Measurements from ENCODE around the gene DVL2. TPM values are rescaled to one million over a fixed set of nuclear protein-coding genes. Genes with fewer than 3 reads are reported as not detected.

The DVL2 gene
- total and polyA plus RNA-seq, 8 donors = 12.1 to 114 (median 17.4) TPM

- Histone ChIP-seq H3K9me3 (no peaks in the 10 kb centered on the region), H3K4me3 (no peak overlapping the region), H3K36me3 (peaks cover 25 to 50% (median 47%) of the 10 kb centered on the region in 4 donors), H3K27me3 (peaks cover 10 to 52% (median 46%) of the 10 kb centered on the region in 3 donors), H3K27ac (no peak overlapping the region), H3K4me1 (peaks cover 31 to 51% (median 40%) of the 10 kb centered on the region in 4 donors)
- 70 to 91% (median 79%) methylated on average over 2 to 4 of the region's 4 CpGs for WGBS, 5 donors
- DNase-seq = no peak
- intact Hi-C loops (cut with DNase I; ENCODE audit: low total_unique reads) = no loop called here
- no peak for TF ChIP-seq POLR2AphosphoS5 (IDR thresholded peaks at IDR 0.05)
- TF ChIP-seq CTCF (IDR thresholded peaks at IDR 0.05) = no peak
- no peak for TF ChIP-seq POLR2A (IDR thresholded peaks at IDR 0.05)
These were observed 25.8 kb upstream of the DVL2 start for GRCh38 chr17:7260151-7260550.

GRCh38 chr17:7259555-7259889 is 25.2 kb upstream of the DVL2 start:
- TF ChIP-seq CTCF (IDR thresholded peaks at IDR 0.05) = no peak
- no peak for TF ChIP-seq EP300 (IDR thresholded peaks at IDR 0.05)
- no peak for TF ChIP-seq POLR2AphosphoS5 (IDR thresholded peaks at IDR 0.05)
- TF ChIP-seq POLR2A (IDR thresholded peaks at IDR 0.05) = no peak
- intact Hi-C loops (cut with DNase I; ENCODE audit: low total_unique reads) = no loop called here
- peaks cover 30 to 56% (median 54%) of the 10 kb centered on the region in 4 donors for H3K36me3 ChIP-seq
- H3K27ac ChIP-seq = no peak overlapping the region
- DNase-seq = no peak
- H3K27me3 ChIP-seq = peaks cover 10 to 46% (median 43%) of the 10 kb centered on the region in 3 donors
- H3K9me3 ChIP-seq = no peaks in the 10 kb centered on the region
- H3K4me1 ChIP-seq = peaks cover 31 to 51% (median 39%) of the 10 kb centered on the region in 4 donors
- no peak overlapping the region for H3K4me3 ChIP-seq
- 90 to 99% (median 95%) methylated on average over 6 of the region's 6 CpGs for WGBS, 5 donors

- TF ChIP-seq EP300 (IDR thresholded peaks at IDR 0.05) (no peak), CTCF (IDR thresholded peaks at IDR 0.05) (no peak), POLR2AphosphoS5 (IDR thresholded peaks at IDR 0.05) (no peak), POLR2A (IDR thresholded peaks at IDR 0.05) (no peak)
- Histone ChIP-seq H3K36me3 (peaks cover 30 to 62% (median 59%) of the 10 kb centered on the region in 4 donors), H3K27me3 (peaks cover 10 to 40% (median 37%) of the 10 kb centered on the region in 3 donors), H3K27ac (no peak overlapping the region), H3K9me3 (no peaks in the 10 kb centered on the region), H3K4me3 (no peak overlapping the region), H3K4me1 (peaks cover 31 to 53% (median 36%) of the 10 kb centered on the region in 4 donors)
- 69 to 87% (median 85%) methylated on average over 6 to 7 of the region's 7 CpGs for WGBS, 5 donors
- DNase-seq = peak in 1 of 2 donors; percentile 60
- intact Hi-C loops (cut with DNase I; ENCODE audit: low total_unique reads) = no loop called here
These were observed 24.6 kb upstream of the DVL2 start for GRCh38 chr17:7258731-7259554.

GRCh38 chr17:7256766-7257456 is 22.6 kb upstream of the DVL2 start:
- Histone ChIP-seq H3K4me1 (peaks cover 21 to 46% (median 27%) of the 10 kb centered on the region in 4 donors), H3K27ac (no peak overlapping the region), H3K9me3 (no peaks in the 10 kb centered on the region), H3K4me3 (no peak overlapping the region), H3K36me3 (peaks cover 30 to 65% (median 60%) of the 10 kb centered on the region in 4 donors), H3K27me3 (peaks cover 4 to 20% (median 17%) of the 10 kb centered on the region in 3 donors)
- WGBS, 5 donors = 90 to 95% (median 93%) methylated on average over 8 of the region's 8 CpGs
- TF ChIP-seq POLR2AphosphoS5 (IDR thresholded peaks at IDR 0.05) = no peak
- TF ChIP-seq POLR2A (IDR thresholded peaks at IDR 0.05) = no peak
- TF ChIP-seq EP300 (IDR thresholded peaks at IDR 0.05) = no peak
- TF ChIP-seq CTCF (IDR thresholded peaks at IDR 0.05) = no peak
- no peak for DNase-seq
- intact Hi-C loops (cut with DNase I; ENCODE audit: low total_unique reads) = no loop called here

All from stomach (tissue), 9 donors.